Mucosa of descending colon (tissue), 3 donors: Measurements from ENCODE around the gene PTPRK. TPM values are rescaled to one million over a fixed set of nuclear protein-coding genes. Genes with fewer than 3 reads are reported as not detected.

Experiments used
- ATAC-seq: fragments of 200-7000 bp; cut with Tn5 transposase; one replicate; pipeline ENCODE4 v1.9.1; 2020; ENCODE audit warnings: mild to moderate bottlenecking, moderate library complexity
- DNase-seq, 3 donors: peaks; one replicate each; pipeline ENCODE4 v3.0.0-alpha.2; 2020
- H3K36me3 ChIP-seq: fragments of 200-600 bp; one replicate; pipeline ENCODE4 v1.8.0; 2021; ENCODE audit warnings: low read depth, mild to moderate bottlenecking
- H3K4me1 ChIP-seq: fragments of 200-600 bp; one replicate; pipeline ENCODE4 v1.8.0; 2021; ENCODE audit warnings: low read depth, mild to moderate bottlenecking
- H3K4me3 ChIP-seq: fragments of 200-600 bp; one replicate; pipeline ENCODE4 v1.8.0; 2021; ENCODE audit warnings: mild to moderate bottlenecking
- H3K9me3 ChIP-seq: fragments of 200-600 bp; one replicate; pipeline ENCODE4 v1.8.0; 2021; ENCODE audit warnings: mild to moderate bottlenecking
- CTCF ChIP-seq: fragments of 200-600 bp; IDR thresholded peaks from one replicate; pipeline ENCODE4 v1.8.0; 2022; ENCODE audit warnings: antibody characterized with exemption, mild to moderate bottlenecking
- intact Hi-C, 2 donors: fragments of 100-400 bp; cut with DNase I in 1 of 2; cut with micrococcal nuclease in 1 of 2; formaldehyde crosslinking; loops; one replicate each; pipeline versions ENCODE4 v1.11.0 to v1.11.1; 2022; cut with DNase I, micrococcal nuclease
- total RNA-seq, 3 donors: library from RNA; stranded (reverse); fragmentation: NEBNext Ultra II Directional in 2 of 3; extraction: Animal tissue kit (Norgen Biotek cat#: 25700) in 2 of 3; gene quantifications; one replicate each; pipeline versions ENCODE4 v1.2.1 to v1.2.4, GENCODE V29; 2021 to 2023
- donor health status: DM: no; HTN: no; CAD: no; lungs with moderate emphysema.
- donor health status: DM: no; HTN: no; CAD: no.
- donor health status: DM: no; HTN: yes; CAD: no.

Gene PTPRK
- total RNA-seq, 3 donors from 2014 or later: 75.9 to 159 (median 86.7) TPM

- Histone ChIP-seq H3K4me3 (no peak overlapping the region), H3K4me1 (no peaks in the 10 kb centered on the region), H3K9me3 (no peaks in the 10 kb centered on the region), H3K36me3 (no peaks in the 10 kb centered on the region)
- DNase-seq: no peak
- intact Hi-C loops: no loop called here
- ATAC-seq: no peak
- TF ChIP-seq CTCF: no peak
Measured at GRCh38 chr6:128018821-128019220, 501.6 kb downstream of the PTPRK start.

- H3K4me3 ChIP-seq: no peak overlapping the region
- H3K36me3 ChIP-seq: no peaks in the 10 kb centered on the region
- H3K9me3 ChIP-seq: no peaks in the 10 kb centered on the region
- DNase-seq: no peak
- no peaks in the 10 kb centered on the region for H3K4me1 ChIP-seq
- intact Hi-C loops: no loop called here
- ATAC-seq: no peak
- TF ChIP-seq CTCF: no peak
Measured at GRCh38 chr6:128017288-128017687, 503.1 kb downstream of the PTPRK start.

- intact Hi-C loops: no loop called here
- Histone ChIP-seq H3K4me3 (no peak overlapping the region), H3K36me3 (no peaks in the 10 kb centered on the region), H3K9me3 (no peaks in the 10 kb centered on the region), H3K4me1 (no peaks in the 10 kb centered on the region)
- no peak for TF ChIP-seq CTCF
- no peak for ATAC-seq
- no peak for DNase-seq
Measured at GRCh38 chr6:128007658-128008057, 512.7 kb downstream of the PTPRK start.

- H3K9me3 ChIP-seq: no peaks in the 10 kb centered on the region
Measured at GRCh38 chr6:128005009-128005408, 515.4 kb downstream of the PTPRK start.

GRCh38 chr6:128000363-128000762 lies 520.0 kb downstream of the PTPRK start:
- H3K4me3 ChIP-seq: no peak overlapping the region
- no peaks in the 10 kb centered on the region for H3K4me1 ChIP-seq
- no peak for TF ChIP-seq CTCF
- ATAC-seq (no peak), DNase-seq (no peak)
- H3K9me3 ChIP-seq: no peaks in the 10 kb centered on the region
- intact Hi-C loops: no loop called here
- no peaks in the 10 kb centered on the region for H3K36me3 ChIP-seq

More at GRCh38 chr6:128005009-128005408, 515.4 kb downstream of the PTPRK start:
- Histone ChIP-seq H3K36me3 (no peaks in the 10 kb centered on the region), H3K4me1 (no peaks in the 10 kb centered on the region), H3K4me3 (no peak overlapping the region)
- intact Hi-C loops: no loop called here
- ATAC-seq: no peak
- DNase-seq: no peak
- no peak for TF ChIP-seq CTCF

GRCh38 chr6:127998985-127999384 lies 521.4 kb downstream of the PTPRK start:
- ATAC-seq (no peak), DNase-seq (no peak)
- Histone ChIP-seq H3K4me3 (no peak overlapping the region), H3K4me1 (no peaks in the 10 kb centered on the region), H3K36me3 (no peaks in the 10 kb centered on the region), H3K9me3 (no peaks in the 10 kb centered on the region)
- TF ChIP-seq CTCF: no peak
- intact Hi-C loops: no loop called here
